Measurements from ENCODE around the gene HAUS3. TPM values are rescaled to one million over a fixed set of nuclear protein-coding genes. Genes with fewer than 3 reads are reported as not detected.

Gene HAUS3
- total and polyA plus RNA-seq, 2 of the 8 experiments (the other 6 are each of a cell fraction or from before 2014, with no cell fraction given) = 3.2 to 14.8 TPM

DNA sequence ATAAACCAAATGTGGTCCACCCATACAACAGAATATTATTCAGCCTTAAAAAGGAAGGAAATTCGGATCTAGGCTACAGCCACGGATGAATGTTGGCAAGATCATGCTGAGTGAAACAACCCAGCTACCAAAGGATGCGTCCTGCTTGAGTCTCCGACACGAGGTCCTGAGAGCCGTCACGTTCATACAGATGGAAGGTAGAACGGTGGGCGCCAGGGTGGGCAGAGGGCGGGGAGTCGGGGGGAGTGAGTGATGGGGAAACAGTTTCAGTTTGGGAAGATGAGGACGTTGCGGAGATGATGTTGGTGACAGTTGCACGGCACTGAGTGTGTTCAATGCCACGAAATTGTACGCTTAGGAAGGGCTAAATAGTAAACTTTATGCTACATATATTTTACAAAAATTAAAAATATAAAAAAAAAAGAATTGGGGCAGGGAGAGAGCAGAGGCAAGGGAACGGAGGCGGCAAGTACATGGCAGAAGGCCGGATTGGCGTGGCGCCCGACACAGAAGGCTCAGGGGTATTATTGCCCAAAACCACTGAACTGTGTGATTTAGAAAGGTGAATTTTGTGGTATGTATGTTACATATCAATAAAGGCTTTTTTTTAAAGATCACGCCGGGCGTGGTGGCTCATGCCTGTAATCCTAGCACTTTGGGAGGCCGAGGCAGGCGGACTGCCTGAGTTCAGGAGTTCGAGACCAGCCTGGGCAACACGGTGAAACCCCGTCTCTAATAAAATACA is 34.8 kb upstream of the HAUS3 start:
- no peak overlapping the region for H4K5ac ChIP-seq (ENCODE audit: insufficient read length, low read depth, low read length)
- H2BK15ac ChIP-seq (ENCODE audit: low read length) = no peak overlapping the region
- no peak overlapping the region for H2BK12ac ChIP-seq (ENCODE audit: low read depth, low read length)
- no peak overlapping the region for H3K23ac ChIP-seq (ENCODE audit: insufficient read length)
- POLR2A ChIA-PET (ENCODE audit: partially characterized antibody) = no interaction called here
- no peak overlapping the region for H2BK20ac ChIP-seq (ENCODE audit: low read length)
- H4K91ac ChIP-seq (replicated peaks; ENCODE audit: insufficient read length, low read length) = no peak overlapping the region
- no peak overlapping the region for H2AFZ ChIP-seq (ENCODE audit: low read length)
- FAIRE-seq (no peak), DNase-seq (ENCODE audit: low read depth in 1 of 2, low spot score in 2 of 2) (no peak)
- H3K27ac ChIP-seq (ENCODE audit: low read depth, low read length) = no peak overlapping the region
- TF ChIP-seq, protein P1, sequence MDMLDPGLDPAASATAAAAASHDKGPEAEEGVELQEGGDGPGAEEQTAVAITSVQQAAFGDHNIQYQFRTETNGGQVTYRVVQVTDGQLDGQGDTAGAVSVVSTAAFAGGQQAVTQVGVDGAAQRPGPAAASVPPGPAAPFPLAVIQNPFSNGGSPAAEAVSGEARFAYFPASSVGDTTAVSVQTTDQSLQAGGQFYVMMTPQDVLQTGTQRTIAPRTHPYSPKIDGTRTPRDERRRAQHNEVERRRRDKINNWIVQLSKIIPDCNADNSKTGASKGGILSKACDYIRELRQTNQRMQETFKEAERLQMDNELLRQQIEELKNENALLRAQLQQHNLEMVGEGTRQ (IDR thresholded peaks at IDR 0.05; ENCODE audit: low read length) = no peak
- no peak for TF ChIP-seq SP4 (IDR thresholded peaks at IDR 0.05; ENCODE audit: low read length)
- TF ChIP-seq RXRA (IDR thresholded peaks at IDR 0.05; ENCODE audit: insufficient read depth, low read depth, low read length) = no peak
- no peak for TF ChIP-seq SIN3A (conservative IDR thresholded peaks at IDR 0.05 in 1 of 2, IDR thresholded peaks at IDR 0.05 in 1 of 2; ENCODE audit: low read depth in 1 of 2, low read length in 2 of 2)
- no peak for TF ChIP-seq SUZ12 (IDR thresholded peaks at IDR 0.05; ENCODE audit: low read length)
- no peak overlapping the region for H3K56ac ChIP-seq (replicated peaks; ENCODE audit: insufficient read length, low read depth, low read length)
- H3K79me2 ChIP-seq (ENCODE audit: control insufficient read depth in 1 of 2, insufficient read depth in 2 of 2, low read length in 2 of 2) = no peaks in the 10 kb centered on the region
- no peak overlapping the region for H2BK5ac ChIP-seq (ENCODE audit: low read depth, low read length)
- H4K8ac ChIP-seq (ENCODE audit: extremely low read depth, insufficient read depth, low read length) = no peak overlapping the region
- H3K36me3 ChIP-seq (ENCODE audit: control insufficient read depth in 2 of 4, insufficient read depth in 4 of 4, low read length in 3 of 4) = no peaks in the 10 kb centered on the region
- H2AK5ac ChIP-seq (ENCODE audit: low read depth, low read length) = no peak overlapping the region
- no peak overlapping the region for H3K18ac ChIP-seq (ENCODE audit: extremely low read depth, low read length)
- no peak overlapping the region for H3K4ac ChIP-seq (replicated peaks; ENCODE audit: insufficient read length, low read depth, low read length)
- H3K9me3 ChIP-seq (ENCODE audit: insufficient read depth in 2 of 2, low read depth in 1 of 2, low read length in 1 of 2) = no peaks in the 10 kb centered on the region
- no peak overlapping the region for H3K4me3 ChIP-seq (ENCODE audit: extremely low read depth in 1 of 4, insufficient read depth in 2 of 4, low read depth in 3 of 4, low read length in 4 of 4)
- CTCF ChIA-PET (ENCODE audit: partially characterized antibody) = no interaction called here
- no peak overlapping the region for H3K9ac ChIP-seq (replicated peaks in 1 of 4; ENCODE audit: extremely low read depth in 1 of 4, low read depth in 3 of 4, low read length in 3 of 4)
- H3K27me3 ChIP-seq (replicated peaks in 1 of 4; ENCODE audit: control insufficient read depth in 3 of 4, extremely low read depth in 1 of 4, insufficient read depth in 3 of 4, low read length in 3 of 4) = no peaks in the 10 kb centered on the region
- H2BK120ac ChIP-seq (replicated peaks; ENCODE audit: low read depth, low read length) = no peak overlapping the region
- WGBS, 2 experiments (ENCODE audit: extremely low coverage in 1 of 2, insufficient coverage in 1 of 2, insufficient read length in 1 of 2, insufficient replicate concordance in 2 of 2, low coverage in 1 of 2, low lambda C conversion rate in 2 of 2, missing lambda C conversion rate in 1 of 2) = 95 to 100% methylated on average over 1 to 30 of the region's 30 CpGs
- no peak overlapping the region for H3K14ac ChIP-seq (ENCODE audit: insufficient read length)
- no peaks in the 10 kb centered on the region for H3K79me1 ChIP-seq (ENCODE audit: low read depth, low read length)
- no peaks in the 10 kb centered on the region for H3K23me2 ChIP-seq (ENCODE audit: low read depth, low read length)
- peaks cover 0 to 1% of the 10 kb centered on the region in 2 experiments for H4K20me1 ChIP-seq (replicated peaks in 1 of 2; ENCODE audit: control insufficient read depth in 1 of 2, insufficient read depth in 2 of 2, low read length in 2 of 2)
- H3K4me1 ChIP-seq (replicated peaks in 1 of 4; ENCODE audit: control insufficient read depth in 3 of 4, insufficient read depth in 4 of 4, low read length in 3 of 4) = no peaks in the 10 kb centered on the region
- no peak overlapping the region for H3K4me2 ChIP-seq (ENCODE audit: insufficient read depth in 1 of 2, low read depth in 2 of 2, low read length in 2 of 2)
